Neural crest cell (in vitro differentiated cells): ENCODE data around the gene PTRH1. TPM values are rescaled to one million over a fixed set of nuclear protein-coding genes. Genes with fewer than 3 reads are reported as not detected.

Experiments used
- DNase-seq: peaks from one replicate; pipeline ENCODE4 v3.0.0; 2021; ENCODE audit warnings: low read depth, mixed read lengths, low spot score
- H3K27ac Mint-ChIP-seq: one replicate; pipeline ENCODE4 v1.8.0; 2021; ENCODE audit warnings: mild to moderate bottlenecking, mixed read lengths; ENCODE audit not compliant: unreplicated experiment
- H3K27me3 Mint-ChIP-seq: 2 replicates; pipeline ENCODE4 v1.8.0; 2021; ENCODE audit warnings: low read depth, mild to moderate bottlenecking, mixed read lengths
- H3K36me3 Mint-ChIP-seq: 2 replicates; pipeline ENCODE4 v1.8.0; 2021; ENCODE audit warnings: low read depth, mild to moderate bottlenecking, mixed read lengths
- H3K4me1 Mint-ChIP-seq: 2 replicates; pipeline ENCODE4 v1.8.0; 2021; ENCODE audit warnings: mixed read lengths
- H3K4me3 Mint-ChIP-seq: one replicate; pipeline ENCODE4 v1.8.0; 2021; ENCODE audit warnings: mild to moderate bottlenecking, mixed read lengths
- H3K9me3 Mint-ChIP-seq: 2 replicates; pipeline ENCODE4 v1.8.0; 2021; ENCODE audit warnings: mixed read lengths
- CTCF ChIP-seq: fragments of 200-600 bp; sonication (generic); conservative IDR thresholded peaks from 2 replicates; pipeline ENCODE4 v1.5.0; 2021; ENCODE audit warnings: antibody characterized with exemption, mild to moderate bottlenecking
- total RNA-seq: library from RNA; stranded (reverse); gene quantifications from 2 replicates; pipeline ENCODE4 v1.2.1, GENCODE V29; 2021

Gene PTRH1
- total RNA-seq, 1 donor from 2014 or later: 9.8 TPM

DNA sequence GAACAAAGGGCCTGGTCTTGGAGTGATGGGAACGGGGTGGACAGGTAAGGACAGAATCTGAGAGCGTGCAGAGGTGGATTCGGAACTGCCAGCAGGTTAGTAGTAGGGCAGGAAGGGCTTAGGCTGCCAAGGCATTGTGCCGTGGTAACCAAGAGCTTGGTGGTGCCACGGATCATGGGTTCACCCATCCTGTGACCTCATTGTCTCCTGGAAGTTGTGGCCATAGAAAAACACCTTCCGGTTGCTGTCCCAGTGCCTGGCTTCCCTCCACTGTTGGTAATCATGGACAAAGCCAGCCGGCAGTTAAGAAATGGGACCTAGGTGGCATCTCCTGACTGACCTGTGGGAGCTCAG lies 51.2 kb downstream of the PTRH1 start:
- Mint-ChIP-seq H3K27me3 (no peaks in the 10 kb centered on the region), H3K4me3 (no peak overlapping the region), H3K9me3 (no peaks in the 10 kb centered on the region), H3K27ac (peak overlapping the region; percentile 75), H3K36me3 (peaks cover 4% of the 10 kb centered on the region), H3K4me1 (peaks cover 16% of the 10 kb centered on the region)
- DNase-seq: no peak
- TF ChIP-seq CTCF: no peak

Other genes with a start within 250 kb of the PTRH1 start
- 53.3 and 56.1 TPM in 2 replicates for gene STXBP1, start 103.4 kb downstream of the PTRH1 start, total RNA-seq
- 0.16 TPM in 1 of 2 replicates, not detected in the other for gene CFAP157, start 8.7 kb downstream of the PTRH1 start, total RNA-seq
- gene TTC16, start 416 bp upstream of the PTRH1 start, total RNA-seq: not detected in 2 replicates
- gene TOR2A, start 19.6 kb upstream of the PTRH1 start, total RNA-seq: 25.7 and 27.4 TPM in 2 replicates
- gene SH2D3C, start 63.0 kb upstream of the PTRH1 start, total RNA-seq: 6.0 and 7.2 TPM in 2 replicates
- 77.0 and 84.8 TPM in 2 replicates for gene CDK9, start 70.4 kb upstream of the PTRH1 start, total RNA-seq
- 64.6 and 69.9 TPM in 2 replicates for gene FPGS, start 87.2 kb upstream of the PTRH1 start, total RNA-seq
- gene ENG, start 139.0 kb upstream of the PTRH1 start, total RNA-seq: 2.6 and 3.3 TPM in 2 replicates
- 39.6 and 45.5 TPM in 2 replicates for gene AK1, start 162.0 kb upstream of the PTRH1 start, total RNA-seq
- gene ST6GALNAC6, start 183.9 kb upstream of the PTRH1 start, total RNA-seq: 25.4 and 27.4 TPM in 2 replicates
- gene ST6GALNAC4, start 201.4 kb upstream of the PTRH1 start, total RNA-seq: 12.6 and 14.5 TPM in 2 replicates
- gene PIP5KL1, start 215.1 kb upstream of the PTRH1 start, total RNA-seq: 2.6 and 3.4 TPM in 2 replicates
- gene DPM2, start 222.2 kb upstream of the PTRH1 start, total RNA-seq: 52.2 and 59.1 TPM in 2 replicates